Sigmoid colon (tissue), 7 donors: Measurements from ENCODE around the gene GRM1. TPM values are rescaled to one million over a fixed set of nuclear protein-coding genes. Genes with fewer than 3 reads are reported as not detected.

Source experiments
- DNase-seq: peaks from one replicate; pipeline ENCODE4 v3.0.0-alpha.2; 2019
- H3K27ac ChIP-seq, 4 donors: fragments of 200-600 bp; sonication (generic); one replicate each; pipeline ENCODE4 v1.5.1; 2016 to 2019; ENCODE audit warnings: mild to moderate bottlenecking in 1 of 4
- H3K27me3 ChIP-seq, 3 donors: fragments of 200-600 bp; sonication (generic); one replicate each; pipeline ENCODE4 v1.5.1; 2019; ENCODE audit warnings: mild to moderate bottlenecking in 1 of 3
- H3K36me3 ChIP-seq, 4 donors: fragments of 200-600 bp; sonication (generic); one replicate each; pipeline ENCODE4 v1.5.1; 2016 to 2019
- H3K4me1 ChIP-seq, 4 donors: fragments of 200-600 bp; sonication (generic); one replicate each; pipeline ENCODE4 v1.5.1; 2017 to 2019
- H3K4me3 ChIP-seq, 4 donors: fragments of 200-600 bp; sonication (generic); one replicate each; pipeline ENCODE4 v1.5.1; 2017 to 2019; ENCODE audit warnings: mild to moderate bottlenecking in 2 of 4, moderate library complexity in 1 of 4
- H3K9me3 ChIP-seq, 4 donors: fragments of 200-600 bp in 3 of 4; sonication (generic) in 3 of 4; one replicate each; pipeline versions ENCODE4 v1.5.1 to v1.6.1; 2013 to 2019
- CTCF ChIP-seq, 4 experiments: fragments of 450-650 bp in 3 of 4; fragments of 200-600 bp in 1 of 4; IDR thresholded peaks; one replicate each; pipeline ENCODE4 v1.5.1; 2016 to 2019; ENCODE audit warnings: antibody characterized with exemption in 4 of 4, mild to moderate bottlenecking in 3 of 4, moderate library complexity in 2 of 4
- EP300 ChIP-seq, 4 donors: sonication (generic); formaldehyde crosslinking; IDR thresholded peaks; one replicate each; pipeline ENCODE4 v1.6.1; 2017; ENCODE audit warnings: antibody characterized with exemption in 4 of 4
- POLR2A ChIP-seq, 2 donors: fragments of 450-650 bp; IDR thresholded peaks; one replicate each; pipeline ENCODE4 v1.6.1; 2016; ENCODE audit warnings: antibody characterized with exemption in 2 of 2, mild to moderate bottlenecking in 2 of 2, moderate library complexity in 2 of 2
- POLR2AphosphoS5 ChIP-seq, 4 donors: sonication (generic); formaldehyde crosslinking; IDR thresholded peaks; one replicate each; pipeline ENCODE4 v1.6.1; 2017; ENCODE audit warnings: antibody characterized with exemption in 4 of 4
- WGBS, 2 donors: extraction: QIAGEN DNeasy Blood & Tissue Kit; methylation state at CpG; one replicate each; pipeline ENCODE4 v1.1.7; 2013; 5-methylcytosine and 5-hydroxymethylcytosine counted together
- intact Hi-C: fragments of 100-400 bp; cut with DNase I; formaldehyde crosslinking; loops from one replicate; pipeline ENCODE4 v1.15.1; 2023
- polyA plus RNA-seq, 3 donors: library from polyadenylated mRNA; stranded (reverse); fragments of 200-250 nt; gene quantifications; one replicate each; pipeline ENCODE4 v1.2.3, GENCODE V29; 2013
- total RNA-seq, 4 donors: library from RNA; depleted of rRNA; stranded (reverse); fragments of >200 nt; gene quantifications; one replicate each; pipeline ENCODE4 v1.1.0, GENCODE V29; 2016
- donor health status: healthy with polysubstance abuse.
- donor health status: Bipolar disorder and iron deficiency.
- donor health status: healthy.

The GRM1 gene
- total and polyA plus RNA-seq, 7 donors = under 0.01 to 0.36 (median 0.03) TPM; not detected in 4

- TF ChIP-seq CTCF (IDR thresholded peaks at IDR 0.05) (no peak), POLR2AphosphoS5 (IDR thresholded peaks at IDR 0.05) (no peak), EP300 (IDR thresholded peaks at IDR 0.05) (no peak), POLR2A (IDR thresholded peaks at IDR 0.05) (no peak)
- no peaks in the 10 kb centered on the region for H3K27me3 ChIP-seq
- intact Hi-C loops = no loop called here
- H3K36me3 ChIP-seq = no peaks in the 10 kb centered on the region
- DNase-seq = no peak
- H3K27ac ChIP-seq = no peak overlapping the region
- H3K4me1 ChIP-seq = no peaks in the 10 kb centered on the region
- no peaks in the 10 kb centered on the region for H3K9me3 ChIP-seq
- no peak overlapping the region for H3K4me3 ChIP-seq
These were observed 269.0 kb downstream of the GRM1 start for GRCh38 chr6:146297815-146298214.

- Histone ChIP-seq H3K27ac (no peak overlapping the region), H3K36me3 (no peaks in the 10 kb centered on the region), H3K27me3 (no peaks in the 10 kb centered on the region), H3K4me3 (no peak overlapping the region), H3K4me1 (no peaks in the 10 kb centered on the region), H3K9me3 (no peaks in the 10 kb centered on the region)
- intact Hi-C loops = no loop called here
- DNase-seq = no peak
- TF ChIP-seq POLR2A (IDR thresholded peaks at IDR 0.05) (no peak), CTCF (IDR thresholded peaks at IDR 0.05) (no peak), POLR2AphosphoS5 (IDR thresholded peaks at IDR 0.05) (no peak), EP300 (IDR thresholded peaks at IDR 0.05) (no peak)
- 67 to 71% methylated on average over 3 of the region's 3 CpGs for WGBS, 2 donors
These were observed 271.7 kb downstream of the GRM1 start for GRCh38 chr6:146300521-146300920.

GRCh38 chr6:146301764-146302163 is 272.9 kb downstream of the GRM1 start:
- no peaks in the 10 kb centered on the region for H3K27me3 ChIP-seq
- no peaks in the 10 kb centered on the region for H3K9me3 ChIP-seq
- no peak overlapping the region for H3K27ac ChIP-seq
- intact Hi-C loops = no loop called here
- no peaks in the 10 kb centered on the region for H3K4me1 ChIP-seq
- WGBS, 2 donors = 77 to 86% methylated on average over 3 of the region's 3 CpGs
- H3K36me3 ChIP-seq = no peaks in the 10 kb centered on the region
- no peak overlapping the region for H3K4me3 ChIP-seq
- no peak for DNase-seq
- no peak for TF ChIP-seq EP300 (IDR thresholded peaks at IDR 0.05)

GRCh38 chr6:146302994-146303393 is 274.1 kb downstream of the GRM1 start:
- intact Hi-C loops = no loop called here
- TF ChIP-seq EP300 (IDR thresholded peaks at IDR 0.05) = no peak
- no peak for TF ChIP-seq POLR2A (IDR thresholded peaks at IDR 0.05)
- TF ChIP-seq POLR2AphosphoS5 (IDR thresholded peaks at IDR 0.05) = no peak
- no peak for TF ChIP-seq CTCF (IDR thresholded peaks at IDR 0.05)
- no peak for DNase-seq
- H3K27me3 ChIP-seq = no peaks in the 10 kb centered on the region
- H3K36me3 ChIP-seq = no peaks in the 10 kb centered on the region
- H3K27ac ChIP-seq = no peak overlapping the region
- no peaks in the 10 kb centered on the region for H3K4me1 ChIP-seq
- H3K9me3 ChIP-seq = no peaks in the 10 kb centered on the region
- H3K4me3 ChIP-seq = no peak overlapping the region

- WGBS, 2 donors = 77 to 81% methylated on average over 3 of the region's 3 CpGs
- TF ChIP-seq EP300 (IDR thresholded peaks at IDR 0.05) (no peak), POLR2AphosphoS5 (IDR thresholded peaks at IDR 0.05) (no peak), POLR2A (IDR thresholded peaks at IDR 0.05) (no peak), CTCF (IDR thresholded peaks at IDR 0.05) (no peak)
- intact Hi-C loops = no loop called here
- no peaks in the 10 kb centered on the region for H3K4me1 ChIP-seq
- H3K36me3 ChIP-seq = no peaks in the 10 kb centered on the region
- H3K27ac ChIP-seq = no peak overlapping the region
- no peak overlapping the region for H3K4me3 ChIP-seq
- H3K27me3 ChIP-seq = no peaks in the 10 kb centered on the region
- no peaks in the 10 kb centered on the region for H3K9me3 ChIP-seq
- no peak for DNase-seq
These were observed 275.3 kb downstream of the GRM1 start for GRCh38 chr6:146304181-146304580.
